Measurements from ENCODE around the gene LYPLAL1. TPM values are rescaled to one million over a fixed set of nuclear protein-coding genes. Genes with fewer than 3 reads are reported as not detected.

LYPLAL1 gene
- total RNA-seq, 1 donor from 2014 or later, result 25.6 TPM

GRCh38 chr1:219175212-219175564 lies 1.5 kb downstream of the LYPLAL1 start:
- Mint-ChIP-seq H3K9me3 (ENCODE audit: unreplicated experiment) (no peaks in the 10 kb centered on the region), H3K4me1 (ENCODE audit: low read depth, unreplicated experiment) (peaks cover 10% of the 10 kb centered on the region), H3K4me3 (ENCODE audit: unreplicated experiment) (peak overlapping the region; percentile 99), H3K27ac (ENCODE audit: unreplicated experiment) (peak overlapping the region; percentile 93), H3K27me3 (ENCODE audit: low read depth, unreplicated experiment) (no peaks in the 10 kb centered on the region), H3K36me3 (ENCODE audit: low read depth, unreplicated experiment) (peaks cover 2% of the 10 kb centered on the region)
- Histone ChIP-seq H3K4me2 (ENCODE audit: low read length) (peak overlapping the region; percentile 92), H3K27me3 (ENCODE audit: insufficient read depth, low read length) (no peaks in the 10 kb centered on the region), H4K20me1 (ENCODE audit: insufficient read depth, low read length) (no peaks in the 10 kb centered on the region), H2AFZ (ENCODE audit: low read depth, low read length) (peak overlapping the region; percentile 27), H3K79me2 (ENCODE audit: insufficient read depth, low read length) (peaks cover 30% of the 10 kb centered on the region), H3K4me3 (ENCODE audit: insufficient read depth, low read depth, low read length) (peak overlapping the region; percentile 80), H3K27ac (ENCODE audit: low read depth, low read length) (peak overlapping the region; percentile 94), H3K4me1 (ENCODE audit: insufficient read depth, low read length) (peaks cover 17% of the 10 kb centered on the region), H3K9ac (ENCODE audit: low read length) (peak overlapping the region; percentile 92), H3K9me3 (ENCODE audit: insufficient read depth, low read depth, low read length) (no peaks in the 10 kb centered on the region), H3K36me3 (ENCODE audit: insufficient read depth, low read length) (no peaks in the 10 kb centered on the region)
- DNase-seq (ENCODE audit: low read depth) (no peak), FAIRE-seq (no peak)
- no peak for TF ChIP-seq CTCF (IDR thresholded peaks at IDR 0.05; ENCODE audit: insufficient read depth, low read depth, low read length)

DNA sequence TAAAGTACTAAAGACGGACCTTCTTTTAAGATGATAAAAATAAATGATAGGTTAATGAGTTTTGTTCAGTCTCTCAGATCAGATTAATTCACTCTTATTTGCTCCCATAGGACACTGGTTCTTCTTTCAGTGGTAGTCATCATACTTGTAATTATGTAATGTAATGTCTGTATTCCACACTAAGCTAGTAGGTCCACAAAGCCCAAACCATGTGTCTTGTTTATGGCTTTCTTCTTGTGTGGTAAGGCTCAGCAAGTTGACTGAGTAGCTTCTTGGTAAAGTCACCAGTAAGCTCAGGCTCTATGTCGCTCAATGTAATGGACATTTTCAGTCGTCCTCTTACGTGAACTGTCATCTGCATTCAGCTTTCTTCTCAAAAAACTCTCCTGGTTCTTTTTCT lies 2.5 kb downstream of the LYPLAL1 start:
- Histone ChIP-seq H3K36me3 (ENCODE audit: insufficient read depth, low read length) (no peaks in the 10 kb centered on the region), H3K4me2 (ENCODE audit: low read length) (peak overlapping the region; percentile 92), H3K79me2 (ENCODE audit: insufficient read depth, low read length) (peaks cover 30% of the 10 kb centered on the region), H3K9me3 (ENCODE audit: insufficient read depth, low read depth, low read length) (no peaks in the 10 kb centered on the region), H3K9ac (ENCODE audit: low read length) (no peak overlapping the region), H3K27me3 (ENCODE audit: insufficient read depth, low read length) (no peaks in the 10 kb centered on the region), H3K4me1 (ENCODE audit: insufficient read depth, low read length) (peaks cover 17% of the 10 kb centered on the region), H3K4me3 (ENCODE audit: insufficient read depth, low read depth, low read length) (no peak overlapping the region), H2AFZ (ENCODE audit: low read depth, low read length) (no peak overlapping the region), H3K27ac (ENCODE audit: low read depth, low read length) (no peak overlapping the region), H4K20me1 (ENCODE audit: insufficient read depth, low read length) (no peaks in the 10 kb centered on the region)
- FAIRE-seq (no peak), DNase-seq (ENCODE audit: low read depth) (no peak)
- Mint-ChIP-seq H3K4me1 (ENCODE audit: low read depth, unreplicated experiment) (peaks cover 10% of the 10 kb centered on the region), H3K36me3 (ENCODE audit: low read depth, unreplicated experiment) (peaks cover 2% of the 10 kb centered on the region), H3K27me3 (ENCODE audit: low read depth, unreplicated experiment) (no peaks in the 10 kb centered on the region), H3K9me3 (ENCODE audit: unreplicated experiment) (no peaks in the 10 kb centered on the region), H3K4me3 (ENCODE audit: unreplicated experiment) (peak overlapping the region; percentile 52), H3K27ac (ENCODE audit: unreplicated experiment) (no peak overlapping the region)
- TF ChIP-seq CTCF (IDR thresholded peaks at IDR 0.05; ENCODE audit: insufficient read depth, low read depth, low read length) (no peak), EZH2 (IDR thresholded peaks at IDR 0.05; ENCODE audit: insufficient read depth, low read length) (no peak)

DNA sequence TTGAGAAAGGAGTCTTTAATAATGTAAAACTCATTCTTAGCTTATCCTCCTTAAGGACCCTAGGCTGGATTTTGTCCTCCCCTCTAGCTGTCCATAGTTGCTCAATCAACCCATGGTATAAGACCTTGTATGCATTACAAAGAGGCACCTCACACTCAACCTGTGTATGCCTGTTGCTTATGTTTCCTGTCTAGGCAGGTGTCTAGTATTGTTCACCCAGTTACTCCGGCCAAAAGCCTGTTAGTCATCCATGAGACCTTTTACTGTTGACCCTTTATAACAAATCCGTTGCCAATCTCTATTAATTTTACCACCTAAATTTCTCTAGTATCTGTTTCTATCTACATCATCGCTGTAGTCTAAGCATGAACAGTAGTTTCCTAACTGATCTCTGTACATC lies 3.7 kb downstream of the LYPLAL1 start:
- no peaks in the 10 kb centered on the region for H4K20me1 ChIP-seq (ENCODE audit: insufficient read depth, low read length)
- Mint-ChIP-seq H3K9me3 (ENCODE audit: unreplicated experiment) (no peaks in the 10 kb centered on the region), H3K4me1 (ENCODE audit: low read depth, unreplicated experiment) (peaks cover 10% of the 10 kb centered on the region), H3K36me3 (ENCODE audit: low read depth, unreplicated experiment) (peaks cover 4% of the 10 kb centered on the region), H3K27me3 (ENCODE audit: low read depth, unreplicated experiment) (no peaks in the 10 kb centered on the region), H3K27ac (ENCODE audit: unreplicated experiment) (no peak overlapping the region), H3K4me3 (ENCODE audit: unreplicated experiment) (no peak overlapping the region)
- peaks cover 33% of the 10 kb centered on the region for H3K79me2 ChIP-seq (ENCODE audit: insufficient read depth, low read length)
- no peak for DNase-seq (ENCODE audit: low read depth)
- H3K4me2 ChIP-seq (ENCODE audit: low read length), result no peak overlapping the region
- no peak overlapping the region for H3K9ac ChIP-seq (ENCODE audit: low read length)
- peaks cover 17% of the 10 kb centered on the region for H3K4me1 ChIP-seq (ENCODE audit: insufficient read depth, low read length)
- no peaks in the 10 kb centered on the region for H3K9me3 ChIP-seq (ENCODE audit: insufficient read depth, low read depth, low read length)
- no peaks in the 10 kb centered on the region for H3K27me3 ChIP-seq (ENCODE audit: insufficient read depth, low read length)
- no peak overlapping the region for H3K27ac ChIP-seq (ENCODE audit: low read depth, low read length)
- H3K4me3 ChIP-seq (ENCODE audit: insufficient read depth, low read depth, low read length), result no peak overlapping the region
- H2AFZ ChIP-seq (ENCODE audit: low read depth, low read length), result no peak overlapping the region
- FAIRE-seq, result no peak
- TF ChIP-seq CTCF (IDR thresholded peaks at IDR 0.05; ENCODE audit: insufficient read depth, low read depth, low read length), result no peak
- TF ChIP-seq EZH2 (IDR thresholded peaks at IDR 0.05; ENCODE audit: insufficient read depth, low read length), result no peak
- no peaks in the 10 kb centered on the region for H3K36me3 ChIP-seq (ENCODE audit: insufficient read depth, low read length)

Data from astrocyte (in vitro differentiated cells and primary cell).